ENCODE measurements around the gene EHMT2.

Gene EHMT2

GRCh38 chr6:31927863-31928671 lies 30.6 kb upstream of the EHMT2 start:
- H3K4me3 ChIP-seq (ENCODE audit: low read length), result no peak overlapping the region

GRCh38 chr6:31927242-31927862 lies 29.9 kb upstream of the EHMT2 start, which contains the start of gene C2:
Gene C2 (plus strand): TSS chr6:31927717. CDS start chr6:31927753, 36 bp downstream.
- DNase-seq (ENCODE audit: low read depth), result no peak

More at GRCh38 chr6:31927863-31928671, 30.6 kb upstream of the EHMT2 start:
- DNase-seq (ENCODE audit: low read depth), result no peak
- TF ChIP-seq, protein P1, sequence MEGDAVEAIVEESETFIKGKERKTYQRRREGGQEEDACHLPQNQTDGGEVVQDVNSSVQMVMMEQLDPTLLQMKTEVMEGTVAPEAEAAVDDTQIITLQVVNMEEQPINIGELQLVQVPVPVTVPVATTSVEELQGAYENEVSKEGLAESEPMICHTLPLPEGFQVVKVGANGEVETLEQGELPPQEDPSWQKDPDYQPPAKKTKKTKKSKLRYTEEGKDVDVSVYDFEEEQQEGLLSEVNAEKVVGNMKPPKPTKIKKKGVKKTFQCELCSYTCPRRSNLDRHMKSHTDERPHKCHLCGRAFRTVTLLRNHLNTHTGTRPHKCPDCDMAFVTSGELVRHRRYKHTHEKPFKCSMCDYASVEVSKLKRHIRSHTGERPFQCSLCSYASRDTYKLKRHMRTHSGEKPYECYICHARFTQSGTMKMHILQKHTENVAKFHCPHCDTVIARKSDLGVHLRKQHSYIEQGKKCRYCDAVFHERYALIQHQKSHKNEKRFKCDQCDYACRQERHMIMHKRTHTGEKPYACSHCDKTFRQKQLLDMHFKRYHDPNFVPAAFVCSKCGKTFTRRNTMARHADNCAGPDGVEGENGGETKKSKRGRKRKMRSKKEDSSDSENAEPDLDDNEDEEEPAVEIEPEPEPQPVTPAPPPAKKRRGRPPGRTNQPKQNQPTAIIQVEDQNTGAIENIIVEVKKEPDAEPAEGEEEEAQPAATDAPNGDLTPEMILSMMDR (conservative IDR thresholded peaks at IDR 0.05; ENCODE audit: low read length), result no peak

GRCh38 chr6:31922942-31923341 lies 25.4 kb upstream of the EHMT2 start:
- no peak overlapping the region for H3K4me3 ChIP-seq (ENCODE audit: low read length)
- TF ChIP-seq, protein P1 (conservative IDR thresholded peaks at IDR 0.05; ENCODE audit: low read length), result peak; percentile 21; the same call in 1 of the 2 replicates
- DNase-seq (ENCODE audit: low read depth), result no peak

More at GRCh38 chr6:31927242-31927862, 29.9 kb upstream of the EHMT2 start, which contains the start of gene C2:
- TF ChIP-seq, protein P1 (conservative IDR thresholded peaks at IDR 0.05; ENCODE audit: low read length), result no peak
- no peak within 1 kb of the TSS for H3K4me3 ChIP-seq (ENCODE audit: low read length)

GRCh38 chr6:31920811-31921210 lies 23.3 kb upstream of the EHMT2 start:
- no peak for DNase-seq (ENCODE audit: low read depth)
- TF ChIP-seq, protein P1 (conservative IDR thresholded peaks at IDR 0.05; ENCODE audit: low read length), result no peak
- H3K4me3 ChIP-seq (ENCODE audit: low read length), result no peak overlapping the region

- TF ChIP-seq, protein P1 (conservative IDR thresholded peaks at IDR 0.05; ENCODE audit: low read length), result no peak
- DNase-seq (ENCODE audit: low read depth), result no peak
- H3K4me3 ChIP-seq (ENCODE audit: low read length), result no peak overlapping the region
These were observed 22.3 kb upstream of the EHMT2 start for GRCh38 chr6:31919624-31920303.

DNA sequence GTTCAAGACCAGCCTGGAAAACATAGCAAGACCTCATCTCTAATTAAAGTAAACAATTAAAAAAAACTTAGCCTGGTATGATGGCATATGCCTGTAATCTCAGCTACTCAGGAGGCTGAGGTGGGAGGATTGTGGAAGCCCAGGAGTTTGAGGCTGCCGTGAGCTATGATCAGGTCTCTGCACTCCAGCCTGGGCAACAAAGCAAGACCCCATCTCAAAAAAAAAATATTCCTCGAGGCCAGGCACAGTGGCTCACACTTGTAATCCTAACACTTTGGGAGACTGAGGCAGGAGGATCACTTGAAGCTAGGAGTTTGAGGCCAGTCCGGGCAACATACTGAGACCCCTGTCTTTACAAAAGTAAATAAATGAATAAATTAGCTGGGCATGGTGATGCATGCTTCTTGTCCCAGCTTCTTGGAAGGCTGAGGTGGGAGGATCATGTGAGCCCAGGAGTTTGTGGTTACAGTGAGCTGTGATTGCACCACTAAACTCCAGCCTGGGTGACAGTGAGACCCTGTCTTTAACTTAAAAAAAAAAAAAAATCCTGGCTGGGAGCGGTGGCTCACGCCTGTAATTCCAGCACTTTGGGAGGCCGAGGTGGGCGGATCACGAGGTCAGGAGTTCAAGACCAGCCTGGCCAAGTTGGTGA lies 20.7 kb upstream of the EHMT2 start:
- TF ChIP-seq, protein P1 (conservative IDR thresholded peaks at IDR 0.05; ENCODE audit: low read length), result no peak
- H3K4me3 ChIP-seq (ENCODE audit: low read length), result no peak overlapping the region

More for the DNA sequence above, 20.7 kb upstream of the EHMT2 start:
- DNase-seq (ENCODE audit: low read depth), result peak; percentile 33

All from AG10803 (cell line).